Suprapubic skin (tissue), 4 donors: ENCODE measurements around the gene CABLES1. TPM values are rescaled to one million over a fixed set of nuclear protein-coding genes. Genes with fewer than 3 reads are reported as not detected.

ENCODE experiments used
- DNase-seq, 2 donors: peaks; one replicate each; pipeline ENCODE4 v3.0.0-alpha.2; 2019; ENCODE audit warnings: low spot score in 2 of 2
- H3K27ac ChIP-seq: fragments of 200-600 bp; sonication (generic); one replicate; pipeline ENCODE4 v1.5.1; 2019
- H3K27me3 ChIP-seq: fragments of 200-600 bp; sonication (generic); one replicate; pipeline ENCODE4 v1.5.1; 2019
- H3K36me3 ChIP-seq: fragments of 200-600 bp; sonication (generic); one replicate; pipeline ENCODE4 v1.5.1; 2019
- H3K4me1 ChIP-seq: fragments of 200-600 bp; sonication (generic); one replicate; pipeline ENCODE4 v1.5.1; 2019
- H3K4me3 ChIP-seq: fragments of 200-600 bp; sonication (generic); one replicate; pipeline ENCODE4 v1.5.1; 2019; ENCODE audit warnings: mild to moderate bottlenecking
- H3K9me3 ChIP-seq: fragments of 200-600 bp; sonication (generic); one replicate; pipeline ENCODE4 v1.5.1; 2019
- CTCF ChIP-seq, 2 donors: fragments of 200-600 bp in 1 of 2; fragments of 450-650 bp in 1 of 2; sonication (generic) in 1 of 2; IDR thresholded peaks; one replicate each; pipeline ENCODE4 v1.5.1; 2016 to 2019; ENCODE audit warnings: antibody characterized with exemption in 2 of 2, mild to moderate bottlenecking in 1 of 2, moderate library complexity in 1 of 2
- EP300 ChIP-seq: sonication (generic); formaldehyde crosslinking; IDR thresholded peaks from one replicate; pipeline ENCODE4 v1.6.1; 2017; ENCODE audit warnings: antibody characterized with exemption
- POLR2A ChIP-seq, 2 donors: fragments of 450-650 bp; IDR thresholded peaks; one replicate each; pipeline ENCODE4 v1.6.1; 2017; ENCODE audit warnings: antibody characterized with exemption in 2 of 2, mild to moderate bottlenecking in 2 of 2, moderate library complexity in 2 of 2
- POLR2AphosphoS5 ChIP-seq, 3 donors: sonication (generic); formaldehyde crosslinking; IDR thresholded peaks; one replicate each; pipeline ENCODE4 v1.6.1; 2017; ENCODE audit warnings: antibody characterized with exemption in 3 of 3
- WGBS: methylation state at CpG from one replicate; pipeline ENCODE4 v1.1.5; 2018; 5-methylcytosine and 5-hydroxymethylcytosine counted together
- total RNA-seq, 4 donors: library from RNA; depleted of rRNA; stranded (reverse); fragments of >200 nt; gene quantifications; one replicate each; pipeline ENCODE4 v1.1.0, GENCODE V29; 2016

CABLES1 gene
- total RNA-seq, 4 donors from 2014 or later: 24.9 to 42.2 (median 38.0) TPM

DNA sequence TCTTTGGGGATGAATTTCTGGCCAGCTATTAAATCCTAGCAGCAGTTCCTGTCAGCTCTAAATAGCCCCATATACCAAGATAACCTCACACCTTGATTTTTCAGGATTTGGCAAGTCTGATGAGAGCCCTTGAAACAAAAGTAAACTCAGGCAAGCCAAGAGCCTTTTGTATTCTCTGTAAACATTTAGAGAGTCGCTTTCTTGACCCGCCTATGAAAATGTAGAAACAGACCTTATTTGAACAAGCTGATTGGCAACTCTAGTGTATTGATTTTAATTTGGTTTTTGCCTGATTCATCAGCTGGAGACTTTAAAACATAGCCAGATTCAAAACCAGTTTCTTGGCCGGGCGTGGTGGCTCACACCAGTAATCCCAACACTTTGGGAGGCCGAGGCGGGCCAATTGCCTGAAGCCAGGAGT, 43.4 kb downstream of the CABLES1 start:
- no peak overlapping the region for H3K27ac ChIP-seq
- 86% methylated on average over 6 of the region's 6 CpGs for WGBS
- DNase-seq: no peak
- no peaks in the 10 kb centered on the region for H3K9me3 ChIP-seq
- no peaks in the 10 kb centered on the region for H3K27me3 ChIP-seq
- peaks cover 21% of the 10 kb centered on the region for H3K4me1 ChIP-seq
- TF ChIP-seq CTCF (IDR thresholded peaks at IDR 0.05): no peak
- no peak for TF ChIP-seq POLR2A (IDR thresholded peaks at IDR 0.05)
- TF ChIP-seq EP300: no peak
- no peak for TF ChIP-seq POLR2AphosphoS5 (IDR thresholded peaks at IDR 0.05)
- no peak overlapping the region for H3K4me3 ChIP-seq
- no peaks in the 10 kb centered on the region for H3K36me3 ChIP-seq

- H3K4me3 ChIP-seq: no peak overlapping the region
- H3K27ac ChIP-seq: no peak overlapping the region
- H3K36me3 ChIP-seq: no peaks in the 10 kb centered on the region
Measured at GRCh38 chr18:23179416-23179815, 44.1 kb downstream of the CABLES1 start.

DNA sequence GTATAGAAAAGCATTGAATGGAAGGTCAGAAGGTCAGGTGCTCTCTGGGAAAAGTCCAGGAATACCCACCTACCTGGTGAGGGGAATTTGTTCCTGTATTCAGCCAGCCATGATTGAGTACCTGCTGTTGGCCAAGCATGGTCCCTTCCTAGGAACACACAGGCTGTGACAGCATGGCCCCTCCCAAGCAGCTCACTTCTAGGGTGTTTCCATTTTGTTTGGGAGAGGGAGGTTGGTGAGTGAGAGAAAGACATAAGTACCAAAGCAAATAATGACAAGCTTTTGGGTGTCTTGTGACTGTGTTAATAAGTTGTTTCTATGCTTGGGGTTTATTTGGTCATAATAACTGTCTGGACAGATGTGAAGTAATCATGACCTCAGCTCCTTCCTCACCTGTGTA, 46.3 kb downstream of the CABLES1 start:
- Histone ChIP-seq H3K4me3 (no peak overlapping the region), H3K9me3 (no peaks in the 10 kb centered on the region), H3K4me1 (peaks cover 21% of the 10 kb centered on the region), H3K27me3 (no peaks in the 10 kb centered on the region), H3K36me3 (no peaks in the 10 kb centered on the region), H3K27ac (no peak overlapping the region)
- no peak for DNase-seq
- TF ChIP-seq POLR2A (IDR thresholded peaks at IDR 0.05): no peak
- TF ChIP-seq EP300: no peak
- TF ChIP-seq POLR2AphosphoS5 (IDR thresholded peaks at IDR 0.05): no peak
- TF ChIP-seq CTCF (IDR thresholded peaks at IDR 0.05): no peak

More at GRCh38 chr18:23179416-23179815, 44.1 kb downstream of the CABLES1 start:
- H3K27me3 ChIP-seq: no peaks in the 10 kb centered on the region
- H3K9me3 ChIP-seq: no peaks in the 10 kb centered on the region
- TF ChIP-seq POLR2A (IDR thresholded peaks at IDR 0.05): no peak
- no peak for TF ChIP-seq POLR2AphosphoS5 (IDR thresholded peaks at IDR 0.05)
- no peak for TF ChIP-seq CTCF (IDR thresholded peaks at IDR 0.05)
- no peak for TF ChIP-seq EP300
- peaks cover 21% of the 10 kb centered on the region for H3K4me1 ChIP-seq
- DNase-seq: no peak
- 78% methylated on average over 6 of the region's 6 CpGs for WGBS

DNA sequence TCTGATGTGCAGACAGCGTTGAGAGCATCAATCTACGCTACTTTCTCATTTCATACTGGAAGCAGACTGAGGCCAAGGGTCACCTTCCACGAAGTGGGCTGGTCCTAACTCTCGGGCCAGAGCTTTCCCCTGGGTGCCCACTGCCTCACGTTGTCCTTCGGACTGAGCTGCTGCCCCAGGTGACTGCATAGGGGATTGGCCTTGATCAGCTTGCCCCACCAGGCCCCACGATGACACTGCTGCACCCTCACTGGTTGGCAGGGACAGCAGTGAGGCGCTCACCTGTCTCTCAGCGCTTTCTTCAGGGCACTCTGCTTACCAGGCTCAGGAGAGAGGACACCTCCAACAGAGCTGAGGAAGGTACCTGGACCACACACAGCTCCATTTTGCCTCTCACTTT, 47.3 kb downstream of the CABLES1 start:
- Histone ChIP-seq H3K4me3 (no peak overlapping the region), H3K36me3 (no peaks in the 10 kb centered on the region), H3K9me3 (no peaks in the 10 kb centered on the region), H3K4me1 (peaks cover 21% of the 10 kb centered on the region), H3K27ac (no peak overlapping the region), H3K27me3 (no peaks in the 10 kb centered on the region)
- TF ChIP-seq EP300 (no peak), CTCF (IDR thresholded peaks at IDR 0.05) (no peak), POLR2AphosphoS5 (IDR thresholded peaks at IDR 0.05) (no peak), POLR2A (IDR thresholded peaks at IDR 0.05) (no peak)
- no peak for DNase-seq
- WGBS: 97% methylated on average over 8 of the region's 9 CpGs

DNA sequence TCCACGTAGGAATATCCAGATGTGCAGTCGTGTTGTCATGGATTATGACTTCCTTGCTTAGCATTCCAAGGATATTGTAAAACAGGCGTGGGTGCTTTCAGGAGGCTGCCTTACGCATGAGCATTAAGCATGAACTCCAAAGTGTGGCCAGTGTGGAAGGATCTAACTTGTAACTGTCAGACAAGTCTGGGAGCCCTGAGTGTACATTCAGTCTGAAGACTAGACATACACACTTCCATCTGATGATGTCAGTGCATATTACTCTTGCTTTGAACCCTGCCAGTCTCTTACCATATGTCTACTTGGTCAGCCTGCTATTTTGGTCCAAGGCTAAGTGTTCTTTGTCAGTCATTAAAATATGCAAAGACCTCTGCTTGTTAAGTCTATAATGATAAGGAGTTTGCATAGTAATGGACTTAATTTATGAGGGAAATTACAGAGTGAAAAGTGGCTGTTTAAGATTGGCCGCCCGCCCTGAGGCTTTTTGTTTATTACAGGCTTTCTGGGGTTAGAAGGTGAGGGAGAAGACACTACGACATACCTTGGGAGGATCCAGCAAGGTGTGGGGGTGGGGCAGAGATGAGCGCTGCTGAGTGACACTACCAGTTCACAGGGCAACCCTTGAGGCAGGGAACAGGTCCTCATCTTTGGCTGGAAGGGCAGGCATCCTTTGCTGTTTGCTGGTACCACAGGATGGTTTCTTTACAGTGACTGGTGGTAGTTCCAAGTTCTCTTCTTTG, 48.3 kb downstream of the CABLES1 start:
- H3K27me3 ChIP-seq: no peaks in the 10 kb centered on the region
- H3K27ac ChIP-seq: no peak overlapping the region
- no peaks in the 10 kb centered on the region for H3K36me3 ChIP-seq
- no peak for DNase-seq
- peaks cover 21% of the 10 kb centered on the region for H3K4me1 ChIP-seq
- no peak for TF ChIP-seq POLR2A (IDR thresholded peaks at IDR 0.05)
- H3K4me3 ChIP-seq: no peak overlapping the region
- no peaks in the 10 kb centered on the region for H3K9me3 ChIP-seq
- WGBS: 74% methylated on average over 8 of the region's 8 CpGs
